ENCODE results near the gene UBAC1.
A peak's percentile ranks its signal among the peaks of the same experiment; 100 is the strongest.
"Not testable (repeated sequence)": the region's sequence is repeated elsewhere in the genome, so short reads cannot be mapped to it uniquely, and the experiment has no call there.

Gene UBAC1

GRCh38 chr9:135975834-135976233 is 14.7 kb upstream of the UBAC1 start:
- no peak for DNase-seq

GRCh38 chr9:135974220-135974573 is 13.0 kb upstream of the UBAC1 start:
- DNase-seq = no peak

DNA sequence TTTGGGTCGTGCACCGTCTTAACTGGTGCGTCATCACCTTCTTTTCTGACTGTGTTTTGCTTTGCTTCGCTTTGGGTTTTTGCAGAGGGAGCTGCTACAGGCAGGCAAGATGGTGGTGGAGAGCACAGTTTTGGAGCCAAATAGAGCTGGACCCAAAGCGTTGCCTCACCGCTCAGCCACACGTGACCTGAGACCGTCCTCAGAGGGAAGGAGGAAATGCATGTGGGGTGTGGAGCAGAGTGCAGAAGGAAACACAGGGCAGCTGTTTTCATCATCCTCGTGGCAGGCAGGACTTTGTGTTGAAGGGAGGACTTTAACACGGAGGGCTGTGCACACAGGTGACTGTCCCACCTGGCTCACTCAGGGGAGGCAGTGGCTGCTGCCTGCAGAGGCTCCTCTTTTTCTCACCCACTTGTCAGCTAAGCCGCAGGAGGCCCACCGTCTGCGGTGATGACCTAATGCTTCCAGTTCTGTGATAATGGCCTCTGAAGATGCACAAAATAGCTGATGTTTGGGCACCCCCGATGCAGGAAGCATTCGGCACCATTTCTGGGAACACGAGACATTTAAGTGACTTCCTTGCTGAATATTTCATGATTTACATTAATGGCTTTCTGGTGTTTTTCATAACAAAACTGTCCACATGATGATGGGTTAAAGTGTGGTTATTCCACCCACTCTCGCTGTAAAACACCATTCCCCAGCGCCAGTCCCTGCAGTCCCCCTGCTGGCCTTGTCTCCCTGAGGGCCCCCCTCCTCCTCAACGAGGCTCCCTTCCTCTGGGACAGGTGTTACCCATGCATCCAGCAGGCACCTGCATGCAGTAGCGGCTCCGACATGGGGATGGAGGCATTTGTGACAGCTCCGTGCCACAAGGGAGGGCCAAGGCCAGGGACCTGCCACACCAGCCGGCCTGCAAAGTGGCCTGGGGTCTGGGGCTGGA is 12.4 kb upstream of the UBAC1 start:
- DNase-seq = no peak

GRCh38 chr9:135971892-135972291 is 10.7 kb upstream of the UBAC1 start:
- DNase-seq = peak; percentile 79

DNA sequence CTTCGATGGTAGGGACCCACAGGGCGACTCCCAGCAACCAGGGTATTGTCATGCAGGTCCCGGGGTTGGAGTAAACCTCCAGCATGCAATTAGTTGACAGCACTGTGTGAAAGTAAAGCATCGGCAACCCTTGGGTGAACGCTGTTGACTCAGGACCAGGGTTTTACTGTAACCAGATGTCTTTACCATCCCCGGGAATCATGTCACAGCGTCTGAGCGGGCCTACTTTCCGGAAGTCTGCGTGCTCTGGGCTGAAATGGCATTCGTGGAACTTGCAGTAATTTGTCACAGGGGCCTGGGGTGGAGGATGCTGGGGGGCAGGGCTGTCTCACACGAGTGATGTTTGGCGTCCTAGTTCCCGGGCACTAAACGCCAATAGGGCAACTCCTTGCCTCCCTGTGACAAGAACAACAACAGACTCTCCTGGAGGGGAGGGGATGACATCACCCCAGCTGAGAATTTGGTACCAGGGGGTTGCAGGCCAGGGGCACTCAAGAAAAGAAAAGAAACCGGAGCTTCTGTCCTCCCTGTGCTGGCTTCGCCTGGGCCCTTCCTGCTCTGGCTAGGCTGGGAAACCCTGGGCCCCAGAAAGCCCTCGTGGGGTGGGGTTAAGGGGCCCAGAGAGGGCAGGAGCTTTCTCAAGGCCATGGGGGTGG is 10.1 kb upstream of the UBAC1 start:
- no peak for DNase-seq

- no peak for DNase-seq
Observed at GRCh38 chr9:135970128-135970815, 9.1 kb upstream of the UBAC1 start.

GRCh38 chr9:135969064-135969683 is 8.0 kb upstream of the UBAC1 start:
- DNase-seq = no peak

DNA sequence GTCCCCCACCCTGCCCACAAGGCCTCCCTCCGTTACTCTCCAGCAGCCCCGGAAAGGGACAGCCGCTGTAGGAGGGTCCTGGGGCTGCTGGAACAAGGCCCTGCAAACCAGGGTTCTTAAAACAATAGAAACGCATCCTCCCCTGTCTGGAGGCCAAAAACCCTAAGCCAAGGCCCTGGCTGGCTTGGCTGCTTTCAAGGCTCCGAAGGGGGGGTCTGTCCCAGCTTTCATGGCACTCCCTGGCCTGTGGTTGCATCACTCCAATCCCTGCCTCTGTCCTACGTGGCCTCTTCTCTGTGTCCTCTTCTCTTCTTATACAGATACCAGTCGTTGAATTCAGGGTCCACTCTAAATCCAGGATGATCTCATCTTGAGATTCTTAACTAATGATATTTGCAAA is 7.4 kb upstream of the UBAC1 start:
- DNase-seq = no peak

DNA sequence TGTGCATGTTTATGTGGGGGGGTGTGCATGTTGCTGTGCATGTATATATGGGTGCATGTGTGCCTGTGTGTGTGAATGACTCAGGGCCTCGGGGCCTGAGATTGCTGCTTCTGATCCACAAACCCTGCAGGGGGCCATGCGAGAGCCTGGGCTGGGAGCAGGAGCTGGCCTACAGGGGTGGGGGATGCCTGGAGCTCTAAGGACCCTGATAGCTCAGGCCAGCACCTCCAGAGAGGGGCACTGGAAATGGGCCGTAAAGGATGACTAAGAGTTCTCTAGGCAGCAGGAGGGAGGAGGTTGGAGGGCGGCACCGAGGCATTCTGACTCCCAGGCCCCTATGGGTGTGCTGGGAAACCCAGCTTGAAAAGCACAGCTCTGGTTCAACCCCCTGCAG is 6.9 kb upstream of the UBAC1 start:
- DNase-seq = no peak

DNA sequence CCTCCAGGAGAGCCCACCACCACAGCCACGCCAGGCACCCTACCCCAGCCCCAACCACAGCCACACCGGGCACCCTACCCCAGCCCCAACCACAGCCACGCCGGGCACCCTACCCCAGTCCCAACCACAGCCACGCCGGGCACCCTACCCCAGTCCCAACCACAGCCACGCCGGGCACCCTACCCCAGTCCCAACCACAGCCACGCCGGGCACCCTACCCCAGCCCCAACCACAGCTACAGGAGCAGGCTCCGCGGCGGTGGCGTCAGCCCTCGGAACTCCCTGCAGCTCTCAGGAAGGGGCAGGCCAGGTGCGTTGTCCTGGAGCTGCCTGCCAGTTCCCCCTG is 5.7 kb upstream of the UBAC1 start:
- DNase-seq = not testable (repeated sequence)

GRCh38 chr9:135965124-135965756 is 4.1 kb upstream of the UBAC1 start:
- DNase-seq = no peak

DNA sequence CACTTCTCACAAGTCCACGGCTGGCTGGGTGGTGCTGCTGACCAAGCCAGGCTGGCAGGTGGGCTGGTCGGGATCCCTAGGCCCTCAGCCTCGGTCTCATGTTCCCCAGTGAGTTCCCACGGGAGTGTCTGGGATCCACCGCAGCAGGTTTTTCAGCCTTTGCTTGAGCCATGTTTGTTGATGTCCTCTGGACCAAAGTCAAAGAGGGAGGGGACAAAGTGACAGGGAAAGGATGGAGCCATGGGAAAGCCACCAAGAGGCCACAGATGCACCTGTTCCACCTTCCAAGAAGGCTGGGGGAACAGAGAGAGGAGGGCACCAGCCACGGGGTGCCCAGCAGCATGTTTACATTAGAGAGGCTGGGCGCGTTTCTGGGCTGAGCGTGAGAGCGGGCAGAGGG is 2.8 kb upstream of the UBAC1 start:
- no peak for DNase-seq

DNA sequence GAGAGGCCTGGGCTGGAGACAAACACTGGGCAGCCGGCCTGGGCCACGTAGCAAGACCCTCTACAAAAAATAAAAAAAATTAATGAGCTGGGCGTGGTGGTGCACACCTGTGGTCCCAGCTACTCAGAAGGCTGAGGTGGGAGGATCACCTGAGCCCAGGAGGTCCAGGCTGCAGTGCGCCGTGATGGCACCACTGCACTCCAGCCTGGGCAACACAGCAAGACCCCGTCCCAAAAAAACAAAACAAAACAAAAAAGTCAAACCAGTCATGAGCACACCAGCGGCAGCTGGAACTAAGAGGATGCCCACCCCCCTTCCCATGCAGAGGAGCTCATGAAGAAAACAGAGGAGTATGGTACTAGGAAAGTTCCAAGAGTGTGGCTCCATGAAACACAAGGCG is 2.2 kb upstream of the UBAC1 start:
- DNase-seq = no peak

DNA sequence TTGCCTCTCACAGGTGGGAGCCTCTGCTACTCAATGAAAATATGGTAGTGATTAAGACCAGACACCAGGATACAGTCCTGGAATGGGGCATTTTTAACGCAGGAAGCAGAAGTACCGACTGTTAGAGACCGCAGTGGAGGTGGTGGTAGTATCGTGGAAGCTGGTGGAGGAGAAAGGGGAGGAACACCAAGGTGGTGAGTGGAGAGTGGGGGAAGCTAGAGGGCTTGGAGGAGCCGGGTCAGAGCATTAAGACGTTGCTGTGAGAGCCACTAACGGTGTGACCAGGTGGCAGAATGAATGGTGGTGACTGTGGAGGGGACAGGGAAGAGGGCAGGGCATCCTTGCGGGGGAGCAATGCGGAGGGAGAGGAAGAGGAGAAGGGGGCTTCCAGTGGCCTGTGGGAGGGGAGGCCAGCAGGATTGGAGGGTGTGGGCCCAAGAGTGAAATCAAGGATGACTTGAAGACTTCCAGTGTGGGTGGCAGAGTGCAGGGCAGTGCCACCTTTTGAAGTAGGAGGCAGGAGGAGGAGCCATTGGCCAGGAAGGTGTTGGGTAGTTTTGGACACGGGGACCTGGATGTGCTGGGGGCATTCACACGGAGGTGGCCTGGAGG is 1.6 kb upstream of the UBAC1 start:
- DNase-seq = no peak

DNA sequence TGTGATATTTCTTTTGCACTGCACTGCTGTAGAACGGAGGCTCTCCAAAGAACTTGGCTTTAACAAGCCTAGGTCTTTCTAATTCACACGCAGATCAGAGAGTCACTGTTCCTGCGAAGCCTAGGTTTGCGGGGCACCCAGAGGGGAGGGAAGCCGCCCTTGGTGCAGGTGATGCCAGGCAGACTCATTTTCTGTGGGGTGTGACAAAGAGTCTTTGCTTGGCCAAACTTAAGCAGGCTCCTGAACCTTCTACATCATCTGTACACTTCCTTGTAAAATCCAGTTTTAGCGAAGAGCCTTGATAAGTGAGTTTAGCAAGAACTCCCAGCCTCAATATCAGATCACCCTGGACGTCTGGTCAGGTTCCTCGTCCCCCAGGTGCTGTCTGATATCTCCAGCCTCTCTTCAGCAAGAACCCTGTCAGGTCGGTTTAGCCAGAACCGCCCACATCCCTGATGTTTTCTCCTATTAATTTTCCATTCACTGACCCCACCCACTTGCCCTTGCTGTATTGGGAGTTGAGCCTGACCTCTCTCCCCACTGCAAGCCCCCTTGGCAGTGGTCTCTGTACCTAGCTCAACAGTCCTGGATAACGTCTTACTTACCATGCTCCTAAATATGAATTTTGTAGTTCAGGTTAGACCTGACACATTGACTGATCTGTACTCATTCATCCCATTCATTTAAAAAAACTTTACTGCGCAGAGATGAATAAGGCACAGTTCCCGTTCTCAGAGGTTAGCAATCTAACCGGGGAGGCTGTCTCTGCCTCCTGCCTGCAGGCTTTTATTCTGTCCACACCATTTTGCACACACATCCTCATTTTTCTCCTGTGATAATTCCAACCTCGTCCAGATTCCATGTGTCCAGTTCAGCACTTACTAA is 880 bp upstream of the UBAC1 start:
- DNase-seq = no peak

GRCh38 chr9:135960411-135961276 is 529 bp downstream of the UBAC1 start:
- no peak for DNase-seq

GRCh38 chr9:135959814-135960213 is 1.4 kb downstream of the UBAC1 start:
- DNase-seq = no peak

DNA sequence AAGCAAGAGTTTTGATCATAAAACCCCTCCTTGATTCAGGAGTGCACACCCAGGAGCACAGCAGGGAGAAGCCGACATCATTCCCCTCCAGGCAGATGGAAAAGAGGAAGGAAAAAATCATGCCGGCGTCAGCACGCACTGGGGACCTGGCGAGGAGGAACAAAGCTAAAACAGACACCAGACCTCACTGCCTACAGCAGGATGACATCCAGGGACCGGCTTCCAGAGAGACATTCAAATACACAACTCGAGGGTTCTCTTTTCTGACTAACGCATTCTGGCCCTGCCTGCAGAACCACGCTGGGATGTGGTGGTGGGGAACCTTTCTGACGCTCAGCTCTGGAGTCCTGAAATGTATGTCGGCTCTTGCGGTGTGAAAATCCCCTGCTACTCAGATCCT is 2.7 kb downstream of the UBAC1 start:
- DNase-seq = no peak

- DNase-seq = no peak
Observed at GRCh38 chr9:135957431-135957830, 3.7 kb downstream of the UBAC1 start.

DNA sequence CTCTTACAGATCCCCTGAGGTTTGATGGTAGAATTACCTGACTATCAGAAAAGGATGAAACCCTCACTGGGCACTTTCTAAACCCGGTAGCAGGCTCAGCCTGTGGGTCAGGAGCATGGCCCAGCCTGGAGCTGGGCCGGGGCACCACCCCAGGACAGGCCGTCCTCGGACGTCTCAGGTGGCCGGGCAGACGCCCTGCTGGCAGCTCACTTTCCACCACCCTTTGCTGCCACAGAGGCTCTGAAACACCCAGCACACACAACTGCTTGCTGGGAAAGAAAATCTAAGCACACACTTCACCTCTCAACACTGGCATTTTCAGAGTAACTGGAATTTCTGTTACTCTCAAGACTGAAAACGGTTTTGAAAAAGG is 4.4 kb downstream of the UBAC1 start:
- DNase-seq = no peak

Measured in activated effector memory CD4-positive, alpha-beta T cell treated with anti-CD3 and anti-CD28 coated beads, Interleukin-2, amount 50 U/mL, for 16 hours (primary cell).